ENCODE data around the gene UTP18. TPM values are rescaled to one million over a fixed set of nuclear protein-coding genes. Genes with fewer than 3 reads are reported as not detected.

The UTP18 gene
- total and polyA plus RNA-seq, 2 donors (not counting 1 experiment from before 2014, with no cell fraction given) = 13.2 to 34.2 TPM

GRCh38 chr17:51269991-51270390 is 9.6 kb downstream of the UTP18 start:
- Histone ChIP-seq H3K4me2 (replicated peaks; ENCODE audit: low read depth, low read length, poor library complexity, severe bottlenecking) (no peak overlapping the region), H3K4me3 (ENCODE audit: control extremely low read depth in 1 of 5, extremely low read depth in 1 of 5, insufficient read depth in 1 of 5, low read depth in 2 of 5, low read length in 4 of 5) (no peak overlapping the region), H3K27ac (ENCODE audit: low read length in 2 of 2) (no peak overlapping the region), H3K4me1 (ENCODE audit: control insufficient read depth in 2 of 2, insufficient read depth in 2 of 2, low read length in 2 of 2) (no peaks in the 10 kb centered on the region), H3K9me3 (ENCODE audit: control extremely low read depth in 1 of 3, control insufficient read depth in 2 of 3, insufficient read depth in 1 of 3, low read length in 2 of 3) (no peaks in the 10 kb centered on the region), H3K27me3 (replicated peaks in 1 of 4; ENCODE audit: control extremely low read depth in 1 of 4, control insufficient read depth in 3 of 4, insufficient read depth in 4 of 4, low read length in 3 of 4) (no peaks in the 10 kb centered on the region), H2AFZ (ENCODE audit: insufficient read depth, low read depth, low read length, poor library complexity, severe bottlenecking) (no peak overlapping the region), H4K20me1 (ENCODE audit: control insufficient read depth, insufficient read depth, low read length, poor library complexity, severe bottlenecking) (peaks cover 56% of the 10 kb centered on the region), H3K79me2 (ENCODE audit: control insufficient read depth, insufficient read depth, low read length) (peaks cover 83% of the 10 kb centered on the region), H3K36me3 (replicated peaks in 1 of 2; ENCODE audit: control extremely low read depth in 1 of 2, control insufficient read depth in 1 of 2, extremely low read depth in 1 of 2, insufficient read depth in 2 of 2, low read length in 1 of 2) (peaks cover 12 to 73% of the 10 kb centered on the region in 2 experiments), H3K9ac (ENCODE audit: low read length) (no peak overlapping the region)
- Mint-ChIP-seq H3K9me3 (ENCODE audit: insufficient read depth) (no peaks in the 10 kb centered on the region), H3K27me3 (no peaks in the 10 kb centered on the region), H3K4me3 (no peak overlapping the region), H3K4me1 (peaks cover 12% of the 10 kb centered on the region), H3K27ac (no peak overlapping the region)
- POLR2A ChIA-PET = no interaction called here
- CTCF ChIA-PET = interaction anchor here (0.6 kb wide), 1 partner anchor 724 kb away, joined by 3 read pairs; no protein-coding TSS in a partner anchor
- ATAC-seq (ENCODE audit: low read depth) = no peak
- DNase-seq = no peak
- WGBS (ENCODE audit: insufficient coverage) = no CpG with 5 or more reads among the region's 6 CpGs
- TF ChIP-seq EZH2 (IDR thresholded peaks at IDR 0.05; ENCODE audit: borderline replicate concordance, insufficient read depth, low read depth, low read length, poor library complexity, severe bottlenecking) (no peak), CTCF (IDR thresholded peaks at IDR 0.05) (no peak)
- intact Hi-C loops (cut with micrococcal nuclease) = no loop called here

DNA sequence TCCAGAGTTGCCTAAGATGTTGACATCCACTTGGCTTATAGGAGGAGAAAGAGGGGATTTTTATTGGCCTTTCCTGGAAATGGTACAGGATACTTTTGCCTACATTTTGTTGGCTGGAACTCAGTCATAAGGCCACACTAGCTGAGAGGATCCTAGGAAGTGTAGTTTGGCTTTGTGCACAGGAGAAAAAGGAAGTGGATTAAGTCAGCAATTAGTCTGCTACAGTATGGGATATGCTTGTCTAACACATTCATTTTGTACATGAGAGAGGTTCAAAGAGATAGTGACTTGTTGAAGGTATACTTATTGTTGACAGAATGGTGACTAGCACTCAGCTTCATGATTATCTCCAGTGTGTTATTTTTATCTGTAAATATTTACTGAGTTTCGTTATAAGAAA is 10.3 kb downstream of the UTP18 start:
- H2AFZ ChIP-seq (ENCODE audit: insufficient read depth, low read depth, low read length, poor library complexity, severe bottlenecking) = no peak overlapping the region
- no peak for DNase-seq
- whole genome bisulfite sequencing (ENCODE audit: insufficient coverage) = no CpG with 5 or more reads among the region's 1 CpG
- POLR2A ChIA-PET = no interaction called here
- no peaks in the 10 kb centered on the region for H3K4me1 ChIP-seq (ENCODE audit: control insufficient read depth in 2 of 2, insufficient read depth in 2 of 2, low read length in 2 of 2)
- no peak overlapping the region for H3K4me2 ChIP-seq (replicated peaks; ENCODE audit: low read depth, low read length, poor library complexity, severe bottlenecking)
- peaks cover 12 to 71% of the 10 kb centered on the region in 2 experiments for H3K36me3 ChIP-seq (replicated peaks in 1 of 2; ENCODE audit: control extremely low read depth in 1 of 2, control insufficient read depth in 1 of 2, extremely low read depth in 1 of 2, insufficient read depth in 2 of 2, low read length in 1 of 2)
- H3K27me3 ChIP-seq (replicated peaks in 1 of 4; ENCODE audit: control extremely low read depth in 1 of 4, control insufficient read depth in 3 of 4, insufficient read depth in 4 of 4, low read length in 3 of 4) = no peaks in the 10 kb centered on the region
- no peak overlapping the region for H3K27ac ChIP-seq (ENCODE audit: low read length in 2 of 2)
- peaks cover 49% of the 10 kb centered on the region for H4K20me1 ChIP-seq (ENCODE audit: control insufficient read depth, insufficient read depth, low read length, poor library complexity, severe bottlenecking)
- peaks cover 77% of the 10 kb centered on the region for H3K79me2 ChIP-seq (ENCODE audit: control insufficient read depth, insufficient read depth, low read length)
- no peak for ATAC-seq (ENCODE audit: low read depth)
- CTCF ChIA-PET = no interaction called here
- intact Hi-C loops (cut with micrococcal nuclease) = no loop called here
- TF ChIP-seq EZH2 (IDR thresholded peaks at IDR 0.05; ENCODE audit: borderline replicate concordance, insufficient read depth, low read depth, low read length, poor library complexity, severe bottlenecking) (no peak), CTCF (IDR thresholded peaks at IDR 0.05) (no peak)
- peaks cover 12% of the 10 kb centered on the region for H3K4me1 Mint-ChIP-seq
- no peak overlapping the region for H3K27ac Mint-ChIP-seq
- H3K9me3 Mint-ChIP-seq (ENCODE audit: insufficient read depth) = no peaks in the 10 kb centered on the region
- no peaks in the 10 kb centered on the region for H3K27me3 Mint-ChIP-seq
- H3K4me3 Mint-ChIP-seq = no peak overlapping the region
- H3K9ac ChIP-seq (ENCODE audit: low read length) = no peak overlapping the region
- H3K4me3 ChIP-seq (ENCODE audit: control extremely low read depth in 1 of 5, extremely low read depth in 1 of 5, insufficient read depth in 1 of 5, low read depth in 2 of 5, low read length in 4 of 5) = no peak overlapping the region
- no peaks in the 10 kb centered on the region for H3K9me3 ChIP-seq (ENCODE audit: control extremely low read depth in 1 of 3, control insufficient read depth in 2 of 3, insufficient read depth in 1 of 3, low read length in 2 of 3)
